ENCODE data around the gene ENGASE. TPM values are rescaled to one million over a fixed set of nuclear protein-coding genes. Genes with fewer than 3 reads are reported as not detected.

ENGASE gene
- total RNA-seq, 1 experiment from 2014 or later = 34.5 TPM

DNA sequence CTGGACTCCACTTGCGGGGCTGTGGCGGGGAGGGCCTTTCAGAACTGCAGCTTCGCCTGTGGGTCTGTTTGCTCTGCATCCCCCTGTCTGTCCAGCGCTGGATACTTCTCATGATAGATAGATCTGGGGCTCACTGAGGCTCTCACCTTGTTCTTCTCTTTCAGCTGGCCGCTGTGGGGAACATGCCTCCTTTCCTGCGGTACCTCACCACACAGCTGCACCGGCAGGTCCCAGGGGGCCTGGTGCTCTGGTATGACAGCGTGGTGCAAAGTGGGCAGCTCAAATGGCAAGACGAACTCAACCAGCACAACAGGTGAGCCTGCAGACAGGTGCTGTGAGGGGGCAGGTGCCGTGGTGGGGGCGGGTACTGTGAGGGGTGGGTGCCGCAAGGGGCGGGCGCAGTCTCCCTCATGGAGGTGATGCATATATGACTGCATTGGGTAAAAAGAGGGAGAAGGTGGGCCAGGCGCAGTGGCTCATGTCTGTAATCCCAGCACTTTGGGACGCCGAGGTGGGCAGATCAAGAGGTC is 6.2 kb downstream of the ENGASE start:
- peaks cover 15% of the 10 kb centered on the region for H3K79me2 ChIP-seq (ENCODE audit: low read length)
- intact Hi-C loops (cut with micrococcal nuclease) = no loop called here
- H4K20me1 ChIP-seq (ENCODE audit: low read length) = 0 out of 2 replicates have a peak, but pooled peaks cover 9% of the 10 kb centered on the region
- peaks cover 8% of the 10 kb centered on the region for H3K4me1 ChIP-seq (ENCODE audit: insufficient read depth, low read length)
- ATAC-seq (no peak), DNase-seq (no peak)
- no peaks in the 10 kb centered on the region for H3K27me3 ChIP-seq (ENCODE audit: low read length)
- CTCF ChIA-PET = no interaction called here
- no peak overlapping the region for H3K9ac ChIP-seq (ENCODE audit: low read length)
- no peaks in the 10 kb centered on the region for H3K9me2 ChIP-seq (replicated peaks; ENCODE audit: low read length)
- BruUV-seq (replicated peaks) = no TSS peak
- no peak overlapping the region for H2AFZ ChIP-seq (ENCODE audit: low read length)
- H3K36me3 ChIP-seq (ENCODE audit: low read depth, low read length) = peaks cover 32% of the 10 kb centered on the region; the same call in 1 of the 2 replicates
- TF ChIP-seq CTCF (conservative IDR thresholded peaks at IDR 0.05; ENCODE audit: low read depth, low read length) = no peak
- H3F3A ChIP-seq (ENCODE audit: low read length, unreplicated experiment) = no peaks in the 10 kb centered on the region
- POLR2A ChIA-PET (ENCODE audit: unreplicated experiment) = no interaction called here
- H3K4me3 ChIP-seq (ENCODE audit: low read length) = no peak overlapping the region
- no peaks in the 10 kb centered on the region for H3K9me3 ChIP-seq (ENCODE audit: low read length)
- no peak overlapping the region for H3K4me2 ChIP-seq (ENCODE audit: low read length)
- H3K27ac ChIP-seq (ENCODE audit: low read length) = no peak overlapping the region

GRCh38 chr17:79081571-79082276 is 7.1 kb downstream of the ENGASE start:
- ChIA-PET POLR2A (ENCODE audit: unreplicated experiment) (no interaction called here), CTCF (interaction anchor here (0.6 kb wide), 1 partner anchor 36 kb away, joined by 4 read pairs; no protein-coding TSS in a partner anchor)
- H3K9me3 ChIP-seq (ENCODE audit: low read length) = no peaks in the 10 kb centered on the region
- H3K27me3 ChIP-seq (ENCODE audit: low read length) = no peaks in the 10 kb centered on the region
- DNase-seq (no peak), ATAC-seq (no peak)
- 0 out of 2 replicates have a peak, but pooled peaks cover 9% of the 10 kb centered on the region for H4K20me1 ChIP-seq (ENCODE audit: low read length)
- no peaks in the 10 kb centered on the region for H3K9me2 ChIP-seq (replicated peaks; ENCODE audit: low read length)
- no peak overlapping the region for H3K27ac ChIP-seq (ENCODE audit: low read length)
- intact Hi-C loops (cut with micrococcal nuclease) = loop anchor here (1.0 kb wide), 3 partner anchors 16 to 62 kb away; no protein-coding TSS in a partner anchor
- no TSS peak for BruUV-seq (replicated peaks)
- H3K9ac ChIP-seq (ENCODE audit: low read length) = no peak overlapping the region
- no peak overlapping the region for H3K4me2 ChIP-seq (ENCODE audit: low read length)
- no peaks in the 10 kb centered on the region for H3F3A ChIP-seq (ENCODE audit: low read length, unreplicated experiment)
- no peaks in the 10 kb centered on the region for H3K4me1 ChIP-seq (ENCODE audit: insufficient read depth, low read length)
- no peak overlapping the region for H3K4me3 ChIP-seq (ENCODE audit: low read length)
- H3K36me3 ChIP-seq (ENCODE audit: low read depth, low read length) = peaks cover 32% of the 10 kb centered on the region; the same call in 1 of the 2 replicates
- TF ChIP-seq EZH2phosphoT487 (IDR thresholded peaks at IDR 0.05; ENCODE audit: borderline replicate concordance, low read length) = no peak
- no peak for TF ChIP-seq EZH2 (IDR thresholded peaks at IDR 0.05; ENCODE audit: low read length, unreplicated experiment)
- no peak for TF ChIP-seq CTCF (conservative IDR thresholded peaks at IDR 0.05; ENCODE audit: low read depth, low read length)
- H3K79me2 ChIP-seq (ENCODE audit: low read length) = peaks cover 6% of the 10 kb centered on the region
- no peak overlapping the region for H2AFZ ChIP-seq (ENCODE audit: low read length)

Data from PC-3 (cell line).